ENCODE measurements around the gene SUB1.

The SUB1 gene

GRCh38 chr5:32646061-32646969, 61.0 kb downstream of the SUB1 start:
- no peak for DNase-seq

DNA sequence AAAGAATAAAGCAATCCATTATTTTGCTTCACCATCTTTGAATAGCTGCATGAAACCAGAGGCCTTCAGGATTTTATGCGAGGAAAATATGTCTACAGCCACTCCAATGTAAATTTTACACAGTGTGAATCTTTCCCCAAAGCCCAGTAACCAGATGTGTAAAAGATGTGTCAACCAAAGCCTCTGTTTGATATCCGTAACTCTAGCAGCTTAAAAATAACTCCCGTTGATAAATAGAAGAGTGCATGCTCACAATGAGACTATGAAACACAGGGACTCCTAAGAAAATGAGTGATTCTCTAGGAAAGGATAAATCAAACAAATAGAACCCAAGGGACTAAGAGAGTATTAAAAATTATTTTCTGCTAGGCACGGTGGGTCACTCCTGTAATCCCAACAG, 65.7 kb downstream of the SUB1 start:
- DNase-seq: no peak

- no peak for DNase-seq
Observed at GRCh38 chr5:32651638-32652037, 66.3 kb downstream of the SUB1 start.

All from right forelimb (tissue), 1 donor.